Suprapubic skin (tissue), 4 donors: ENCODE results near the gene HCN4.

Source experiments
- CTCF ChIP-seq, 2 donors: fragments of 200-600 bp in 1 of 2; fragments of 450-650 bp in 1 of 2; sonication (generic) in 1 of 2; IDR thresholded peaks; one replicate each; pipeline ENCODE4 v1.5.1; 2016 to 2019; ENCODE audit warnings: antibody characterized with exemption in 2 of 2, mild to moderate bottlenecking in 1 of 2, moderate library complexity in 1 of 2
- EP300 ChIP-seq: sonication (generic); formaldehyde crosslinking; IDR thresholded peaks from one replicate; pipeline ENCODE4 v1.6.1; 2017; ENCODE audit warnings: antibody characterized with exemption
- POLR2A ChIP-seq, 2 donors: fragments of 450-650 bp; IDR thresholded peaks; one replicate each; pipeline ENCODE4 v1.6.1; 2017; ENCODE audit warnings: antibody characterized with exemption in 2 of 2, mild to moderate bottlenecking in 2 of 2, moderate library complexity in 2 of 2
- POLR2AphosphoS5 ChIP-seq, 3 donors: sonication (generic); formaldehyde crosslinking; IDR thresholded peaks; one replicate each; pipeline ENCODE4 v1.6.1; 2017; ENCODE audit warnings: antibody characterized with exemption in 3 of 3

- TF ChIP-seq CTCF (IDR thresholded peaks at IDR 0.05), result no peak
- no peak for TF ChIP-seq POLR2A (IDR thresholded peaks at IDR 0.05)
- no peak for TF ChIP-seq POLR2AphosphoS5 (IDR thresholded peaks at IDR 0.05)
- TF ChIP-seq EP300, result no peak
Observed at GRCh38 chr15:73335471-73335870, 33.3 kb downstream of the HCN4 start.
